ENCODE measurements around the gene MOK.
"Not testable (repeated sequence)": the region's sequence is repeated elsewhere in the genome, so short reads cannot be mapped to it uniquely, and the experiment has no call there.

Gene MOK

GRCh38 chr14:102321456-102322422, 16.8 kb upstream of the MOK start:
- DNase-seq, result no peak

GRCh38 chr14:102320671-102321455, 15.9 kb upstream of the MOK start:
- DNase-seq, result no peak

GRCh38 chr14:102320033-102320660, 15.2 kb upstream of the MOK start:
- DNase-seq, result peak; percentile 35

GRCh38 chr14:102319351-102320032, 14.5 kb upstream of the MOK start, which contains the start of gene ZNF839:
Gene ZNF839 (plus strand): TSS chr14:102319746. CDS start chr14:102319766, 20 bp downstream.
- DNase-seq, result peak; percentile 93

- DNase-seq, result no peak
These were observed 13.9 kb upstream of the MOK start for GRCh38 chr14:102318781-102319276.

- peak; percentile 36 for DNase-seq
These were observed 12.7 kb upstream of the MOK start for GRCh38 chr14:102317564-102318248.

- peak; percentile 91 for DNase-seq
These were observed 12.0 kb upstream of the MOK start for GRCh38 chr14:102316743-102317563.

GRCh38 chr14:102316338-102316742, 11.4 kb upstream of the MOK start:
- DNase-seq, result peak; percentile 39

GRCh38 chr14:102315121-102315520, 10.2 kb upstream of the MOK start:
- no peak for DNase-seq

GRCh38 chr14:102314242-102315011, 9.5 kb upstream of the MOK start:
- DNase-seq, result peak; percentile 75

- no peak for DNase-seq
These were observed 1.3 kb downstream of the MOK start for GRCh38 chr14:102303664-102304063.

- not testable (repeated sequence) for DNase-seq
These were observed 6.5 kb downstream of the MOK start for GRCh38 chr14:102298303-102299070.

GRCh38 chr14:102297436-102298170, 7.4 kb downstream of the MOK start:
- no peak for DNase-seq

GRCh38 chr14:102295270-102295669, 9.7 kb downstream of the MOK start:
- DNase-seq, result no peak

GRCh38 chr14:102293781-102294180, 11.2 kb downstream of the MOK start:
- DNase-seq, result no peak

- no peak for DNase-seq
These were observed 12.5 kb downstream of the MOK start for GRCh38 chr14:102292441-102292840.

- no peak for DNase-seq
These were observed 16.8 kb downstream of the MOK start for GRCh38 chr14:102288139-102288538.

- DNase-seq, result no peak
These were observed 19.9 kb downstream of the MOK start for GRCh38 chr14:102285106-102285505.
